Limb (tissue), 2 donors: ENCODE data around the gene AQP6.
"Not testable (repeated sequence)": the region's sequence is repeated elsewhere in the genome, so short reads cannot be mapped to it uniquely, and the experiment has no call there.

Experiments used
- DNase-seq, 2 donors: peaks; one replicate each; pipeline ENCODE4 v3.0.0-alpha.2; 2016; ENCODE audit errors: extremely low spot score in 2 of 2

AQP6 gene

DNA sequence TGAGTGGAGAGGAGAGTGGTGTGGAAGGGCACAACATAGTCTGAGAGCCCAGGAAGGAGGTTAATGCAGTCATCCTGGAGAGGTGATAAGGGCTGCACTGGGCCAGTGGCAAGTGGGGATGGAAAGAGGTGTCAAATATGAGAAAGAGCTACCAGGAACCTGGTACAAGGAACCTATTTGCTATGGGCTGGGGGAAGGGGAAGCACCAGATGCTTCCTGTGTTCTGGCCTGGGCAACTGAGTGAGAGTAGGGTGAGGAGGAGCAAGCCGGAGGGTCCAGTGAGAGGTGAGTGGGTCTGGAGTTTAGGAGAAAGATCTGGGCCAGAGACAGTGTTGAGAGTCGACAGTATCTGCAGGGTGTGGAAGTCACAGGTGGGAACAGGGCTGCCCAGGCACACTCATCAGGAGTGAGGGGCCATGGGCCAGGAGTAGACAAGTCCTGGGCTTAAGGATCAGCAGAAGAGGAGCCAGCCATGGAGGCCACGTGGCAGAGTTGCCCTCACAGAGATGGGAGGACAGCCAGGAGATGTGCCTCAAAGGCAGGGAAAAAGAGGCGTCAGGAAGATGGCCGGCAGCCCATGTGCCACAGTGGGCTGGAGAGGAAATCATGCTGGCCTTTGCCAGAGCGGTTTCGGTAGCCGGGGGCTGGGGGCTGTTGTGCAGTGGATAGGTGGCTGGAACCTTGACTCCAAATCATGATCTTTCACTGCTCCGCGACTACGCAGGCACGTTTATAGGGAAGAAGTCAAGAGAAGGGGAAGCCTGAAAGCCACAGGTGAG lies 2.9 kb upstream of the AQP6 start:
- DNase-seq, result no peak

DNA sequence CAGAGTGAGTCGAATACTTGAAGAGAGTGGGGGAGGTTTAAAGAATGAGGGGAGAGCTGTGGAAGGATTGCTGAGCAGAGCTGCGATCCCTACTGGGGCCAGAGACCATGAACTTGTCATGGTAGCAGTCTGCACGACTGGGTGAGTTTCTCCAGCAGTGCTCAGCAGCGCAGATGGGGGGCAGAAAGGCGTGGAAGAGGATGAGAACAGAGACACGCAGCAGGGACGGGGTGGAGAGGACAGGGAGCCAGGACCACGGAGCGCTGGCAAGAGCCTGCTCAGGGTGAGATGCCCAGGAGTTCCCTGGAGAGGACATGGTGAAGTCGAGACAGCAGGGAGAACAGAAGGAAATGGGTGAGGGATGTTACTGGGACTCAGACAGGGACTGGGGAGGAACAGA lies 2.1 kb upstream of the AQP6 start:
- no peak for DNase-seq

DNA sequence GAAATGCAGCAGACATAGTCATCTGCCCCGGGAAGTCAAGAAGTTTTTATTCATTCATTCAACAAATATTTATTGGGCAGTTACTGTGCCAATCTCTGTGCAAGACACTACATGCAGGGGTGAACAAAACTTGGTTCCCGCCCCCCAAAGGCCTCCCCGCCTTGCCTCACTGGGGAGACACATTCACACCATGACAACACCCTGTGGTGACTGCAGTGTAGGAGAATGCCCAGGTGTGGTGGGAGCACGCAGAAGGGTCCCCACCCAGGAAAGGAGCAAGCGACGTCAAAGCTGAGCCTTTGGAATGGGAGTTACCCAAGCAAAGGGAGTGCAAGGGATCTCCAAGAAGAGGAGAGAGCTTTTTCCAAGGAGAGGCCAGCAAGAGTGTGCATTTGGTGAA lies 1.6 kb upstream of the AQP6 start:
- no peak for DNase-seq

DNA sequence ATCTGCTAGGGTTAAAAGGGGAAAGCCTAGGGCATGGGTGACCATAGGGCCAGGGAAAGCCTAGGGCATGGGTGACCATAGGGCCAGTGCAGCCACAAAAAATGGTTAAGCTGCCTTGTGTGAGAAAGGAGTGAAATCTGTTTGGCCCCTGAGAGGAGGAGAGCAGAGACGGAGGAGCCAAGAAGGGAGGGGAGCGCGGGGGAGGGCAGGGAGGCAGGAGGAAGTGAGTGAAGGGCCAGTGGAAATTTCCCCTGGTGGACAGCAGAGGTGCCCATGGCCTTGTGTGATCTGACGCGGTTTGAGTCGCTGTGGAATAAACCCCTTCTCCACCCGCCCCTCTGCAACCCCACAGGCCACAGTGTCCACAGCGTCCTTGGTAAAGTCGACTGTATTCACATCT lies 618 bp upstream of the AQP6 start:
- no peak for DNase-seq

DNA sequence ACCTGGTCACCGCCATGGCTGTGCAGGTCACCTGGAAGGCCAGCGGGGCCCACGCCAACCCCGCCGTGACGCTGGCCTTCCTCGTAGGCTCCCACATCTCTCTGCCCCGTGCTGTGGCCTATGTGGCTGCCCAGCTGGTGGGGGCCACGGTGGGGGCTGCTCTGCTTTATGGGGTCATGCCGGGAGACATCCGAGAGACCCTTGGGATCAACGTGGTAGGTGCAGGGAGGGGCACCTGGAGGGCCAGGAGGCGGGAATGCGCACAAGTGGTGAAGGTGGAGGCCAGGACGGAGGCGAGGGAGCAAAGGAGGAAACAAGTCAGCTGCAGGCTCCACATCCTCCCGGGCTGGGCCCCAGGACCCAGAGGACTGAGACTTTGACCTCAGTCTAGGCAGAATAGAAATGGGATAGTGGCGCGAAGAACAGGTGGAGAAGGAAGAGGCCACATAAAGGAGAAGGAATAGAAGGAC lies 649 bp downstream of the AQP6 start:
- DNase-seq, result no peak

DNA sequence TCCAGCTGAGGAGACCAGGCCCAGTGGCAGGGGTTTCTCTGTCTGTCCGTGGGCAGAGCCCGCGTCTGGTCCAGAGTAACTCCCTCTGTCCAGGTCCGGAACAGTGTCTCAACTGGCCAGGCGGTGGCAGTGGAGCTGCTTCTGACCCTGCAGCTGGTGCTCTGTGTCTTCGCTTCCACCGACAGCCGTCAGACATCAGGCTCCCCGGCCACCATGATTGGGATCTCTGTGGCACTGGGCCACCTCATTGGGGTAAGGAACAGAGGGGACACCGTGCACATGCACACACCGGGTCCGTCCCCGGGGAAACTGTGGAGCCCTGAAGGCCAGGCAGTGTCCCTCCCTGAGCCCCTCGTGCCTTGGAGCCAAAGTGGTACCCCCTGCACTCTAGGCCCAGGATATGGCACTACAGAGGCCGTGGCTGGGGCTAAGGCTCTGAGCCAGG lies 1.5 kb downstream of the AQP6 start:
- DNase-seq, result peak; percentile 24 to 69

DNA sequence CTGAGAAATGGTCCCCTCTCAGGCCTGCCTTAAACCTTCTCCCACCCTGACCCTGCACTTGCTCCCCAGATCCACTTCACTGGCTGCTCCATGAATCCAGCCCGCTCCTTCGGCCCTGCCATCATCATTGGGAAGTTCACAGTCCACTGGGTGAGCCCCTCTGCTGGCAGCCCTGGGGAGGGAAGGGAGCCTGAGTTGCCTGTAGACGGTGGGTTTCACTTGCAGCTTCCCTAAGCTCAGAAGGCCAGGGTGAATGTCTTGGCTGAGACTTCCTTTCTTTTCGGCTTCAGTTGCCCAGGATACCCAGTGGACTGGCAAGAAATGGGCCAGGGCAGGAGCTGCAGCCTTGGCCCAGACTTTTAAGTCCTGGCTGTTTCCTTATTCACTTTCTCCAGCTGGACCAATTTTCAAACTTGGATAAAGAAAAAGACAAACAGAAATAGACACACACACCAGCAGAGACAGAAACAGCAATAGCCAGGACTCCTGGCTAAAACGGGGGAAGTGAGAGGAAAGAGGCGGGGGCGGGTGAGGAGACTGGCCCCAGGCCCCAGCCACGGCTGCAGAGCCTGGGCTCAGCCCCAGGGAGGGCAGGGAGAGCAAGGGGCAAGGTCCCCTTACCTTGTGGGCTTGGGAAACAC lies 2.0 kb downstream of the AQP6 start:
- no peak for DNase-seq

DNA sequence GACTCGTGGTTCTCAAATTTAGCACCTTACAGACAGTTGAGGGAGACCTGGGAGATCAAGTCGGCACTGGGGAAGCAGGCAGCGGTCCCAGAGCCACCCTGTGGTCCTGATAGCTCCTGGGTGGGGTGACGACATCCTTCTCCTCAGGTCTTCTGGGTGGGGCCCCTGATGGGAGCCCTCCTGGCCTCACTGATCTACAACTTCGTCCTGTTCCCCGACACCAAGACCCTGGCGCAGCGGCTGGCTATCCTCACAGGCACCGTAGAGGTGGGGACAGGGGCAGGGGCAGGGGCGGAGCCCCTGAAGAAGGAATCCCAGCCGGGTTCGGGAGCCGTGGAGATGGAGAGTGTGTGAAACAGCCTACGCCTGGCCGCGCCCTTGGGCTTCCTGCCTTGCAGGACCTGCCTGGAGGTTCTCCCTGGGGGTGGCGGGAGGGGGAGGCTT lies 2.6 kb downstream of the AQP6 start:
- peak in 1 of 2 donors; percentile 29 for DNase-seq

DNA sequence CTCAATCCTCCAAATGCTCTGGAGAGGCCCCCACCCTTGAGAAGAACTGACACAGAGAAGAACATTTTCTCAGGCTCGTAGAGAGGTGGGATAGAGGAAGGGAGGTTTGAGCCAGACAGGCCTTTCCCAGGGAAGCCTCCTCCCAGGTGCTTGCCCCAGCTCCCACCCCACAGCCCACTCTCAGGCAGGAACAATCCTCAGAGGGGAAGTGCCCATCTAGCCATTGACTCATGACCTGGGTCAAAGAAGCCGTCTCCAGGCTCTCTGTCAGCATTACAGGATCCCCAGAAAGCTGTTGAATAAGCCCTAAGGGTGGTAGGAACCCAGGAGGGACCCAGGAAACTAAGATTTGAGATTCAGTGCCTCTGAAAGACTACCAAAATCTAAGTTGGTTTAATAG lies 3.8 kb downstream of the AQP6 start:
- DNase-seq, result no peak

DNA sequence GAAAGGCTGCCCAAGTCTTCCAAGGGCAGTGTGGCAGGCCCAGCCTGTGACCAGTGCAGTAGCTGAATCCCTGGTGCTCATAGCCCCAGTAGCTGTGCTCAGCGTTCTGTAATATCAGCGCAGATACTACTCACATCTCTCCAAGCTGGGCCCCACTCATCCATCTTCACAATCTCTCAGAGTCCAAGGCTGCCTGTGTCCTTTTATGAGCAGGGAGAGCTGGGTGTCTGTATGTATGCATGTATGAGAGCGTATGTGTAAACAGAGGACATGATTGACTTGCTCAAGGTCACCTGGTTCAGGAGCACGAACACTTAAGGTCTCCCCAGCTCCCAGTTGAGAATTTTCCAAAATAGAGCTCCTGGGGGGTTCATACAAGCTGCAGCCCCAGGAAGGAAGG lies 5.4 kb downstream of the AQP6 start:
- DNase-seq, result no peak

DNA sequence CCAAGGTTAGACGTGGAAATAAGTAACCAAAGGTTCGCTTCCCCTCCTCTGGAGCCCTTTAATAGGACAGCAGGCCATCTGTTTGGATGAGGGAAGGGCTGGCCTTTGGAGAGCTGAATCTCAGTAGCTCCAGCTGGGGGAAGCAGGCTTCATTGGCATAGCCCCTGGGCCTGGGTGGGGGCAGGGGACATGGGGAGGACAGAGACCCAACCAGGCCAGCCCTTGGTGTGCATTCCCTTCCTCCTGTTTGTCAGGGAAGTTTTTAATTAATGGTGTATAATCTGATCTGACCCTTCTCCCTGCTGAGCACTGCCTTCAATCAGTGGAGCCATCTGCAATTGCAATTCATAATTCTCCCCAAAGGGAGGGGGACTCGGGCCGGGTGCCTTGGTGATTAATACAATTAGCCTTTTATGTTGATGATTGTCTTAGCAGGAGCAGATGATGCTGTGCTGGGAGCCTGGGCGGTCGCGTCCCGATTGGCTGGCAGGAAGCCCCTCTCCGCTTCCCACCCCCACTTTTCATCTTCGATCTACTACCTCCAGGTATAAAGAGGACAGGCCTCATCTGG lies 6.4 kb downstream of the AQP6 start:
- peak in 1 of 2 donors; percentile 49 for DNase-seq

DNA sequence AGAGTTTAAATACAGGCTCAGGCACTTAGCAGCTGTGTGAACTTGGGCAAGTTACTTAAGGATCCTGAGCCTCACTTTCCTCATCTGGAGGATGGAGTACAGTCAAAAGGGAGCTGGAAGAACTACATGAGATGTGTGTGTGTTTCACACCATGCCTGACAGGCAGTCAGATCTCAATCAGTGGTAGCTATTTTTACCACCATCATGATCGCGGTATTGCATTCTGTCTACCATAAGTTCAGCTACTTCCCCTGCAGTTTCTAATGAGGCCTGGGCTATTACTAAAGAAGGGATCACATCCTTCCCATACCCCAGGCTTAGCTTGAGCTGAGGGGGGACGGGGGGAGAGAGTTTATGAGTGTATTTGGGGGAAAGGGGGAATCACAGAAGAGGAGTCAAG lies 7.0 kb downstream of the AQP6 start:
- DNase-seq, result no peak

DNA sequence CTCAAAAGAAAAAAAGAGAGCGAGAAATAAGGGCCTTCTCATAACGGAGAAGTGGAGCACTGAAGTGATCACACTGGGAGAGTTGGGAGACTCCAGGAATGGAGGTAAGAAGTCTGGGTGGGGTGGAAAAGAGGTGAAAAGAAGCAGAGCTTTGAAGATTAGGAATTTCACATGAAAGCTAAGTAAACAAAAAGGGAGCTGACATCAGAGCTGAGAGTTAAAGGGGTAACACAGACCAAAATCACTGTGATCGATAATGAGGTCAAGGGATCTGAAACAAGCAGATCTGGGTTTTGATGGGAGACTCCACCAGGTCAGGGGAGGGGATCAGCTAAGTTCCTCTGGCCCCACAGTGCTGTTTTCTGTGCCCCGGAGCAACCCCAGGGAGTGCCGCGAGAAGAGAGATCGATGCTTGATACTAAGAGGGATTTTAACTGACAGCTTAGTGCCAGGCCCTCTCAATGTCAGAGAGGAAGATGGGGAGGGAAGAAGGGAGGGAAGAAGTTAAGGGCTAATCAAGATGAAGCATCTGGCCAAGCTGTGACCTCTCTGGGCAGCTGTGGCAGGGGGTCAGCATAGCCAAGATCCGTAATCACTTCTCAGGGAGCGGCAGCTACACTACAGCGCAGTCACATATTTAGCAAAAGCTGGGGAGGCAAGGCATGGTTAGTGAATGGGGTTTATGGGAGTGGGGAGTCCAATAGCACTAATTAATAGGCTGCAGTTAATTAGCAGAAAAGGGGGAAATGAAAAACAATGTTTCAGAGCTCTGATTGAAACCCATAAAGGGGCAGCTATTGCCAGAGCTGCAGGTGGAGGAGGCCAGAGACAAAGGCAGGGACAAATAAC lies 8.0 kb downstream of the AQP6 start:
- no peak for DNase-seq

DNA sequence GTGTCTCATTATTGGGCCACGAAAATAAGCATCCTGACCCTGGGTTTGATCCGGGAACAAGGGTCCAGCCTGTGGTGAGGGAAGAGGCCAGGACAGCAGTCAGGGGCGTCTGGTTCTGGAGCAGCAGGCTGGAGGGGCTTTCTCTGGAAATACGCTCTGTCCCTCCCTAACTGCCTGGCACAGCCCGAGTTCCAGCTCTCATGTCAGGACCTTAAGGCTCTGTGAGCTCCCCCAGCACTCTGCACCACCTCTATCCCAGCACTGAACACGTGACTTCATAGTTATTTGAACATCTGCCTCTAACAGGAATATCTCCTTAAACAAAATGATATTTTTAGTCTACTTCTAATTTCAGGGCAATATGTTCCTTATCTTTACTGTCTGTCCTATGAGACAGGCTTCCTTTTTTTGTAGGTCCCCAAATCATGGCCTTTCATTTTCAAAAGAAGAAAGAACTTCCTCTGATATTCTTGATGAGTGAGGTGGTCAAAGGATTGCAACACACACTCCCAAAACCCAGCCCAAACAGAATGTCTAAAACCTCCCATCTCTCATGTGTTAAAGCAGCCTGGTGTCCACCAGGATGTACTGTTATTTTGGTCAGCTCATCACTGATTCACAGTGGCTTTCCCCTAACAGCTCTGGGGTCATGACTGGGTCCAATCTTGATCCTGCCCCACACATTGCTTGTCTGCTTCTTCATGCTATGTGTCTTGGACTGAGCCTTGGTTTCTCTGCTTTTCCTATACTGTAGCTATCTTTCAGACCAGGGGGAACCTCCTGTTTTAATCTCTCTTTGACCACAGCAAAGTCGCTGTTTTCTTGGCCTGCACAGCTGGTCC lies 9.7 kb downstream of the AQP6 start:
- DNase-seq, result no peak

DNA sequence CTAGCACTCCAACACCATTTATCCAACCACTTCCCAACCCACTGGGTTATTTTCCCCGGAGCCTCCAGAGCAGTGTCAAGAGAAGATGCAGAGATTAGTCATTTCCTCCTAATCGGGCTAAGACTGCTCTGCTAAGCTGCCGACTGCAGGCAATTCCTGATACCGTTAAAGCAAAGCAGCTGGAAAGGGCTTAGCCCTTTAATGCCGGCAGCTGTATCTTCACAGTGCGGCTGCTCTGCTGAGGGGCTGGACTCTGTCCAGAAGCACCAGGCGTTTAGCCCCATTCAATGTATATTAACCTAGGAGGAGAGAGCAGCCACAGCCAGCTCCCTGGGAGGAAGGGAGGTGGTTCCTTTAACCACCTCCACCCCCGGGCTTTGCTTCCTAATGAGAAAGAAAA lies 11.1 kb downstream of the AQP6 start:
- DNase-seq, result peak; percentile 67 to 85

DNA sequence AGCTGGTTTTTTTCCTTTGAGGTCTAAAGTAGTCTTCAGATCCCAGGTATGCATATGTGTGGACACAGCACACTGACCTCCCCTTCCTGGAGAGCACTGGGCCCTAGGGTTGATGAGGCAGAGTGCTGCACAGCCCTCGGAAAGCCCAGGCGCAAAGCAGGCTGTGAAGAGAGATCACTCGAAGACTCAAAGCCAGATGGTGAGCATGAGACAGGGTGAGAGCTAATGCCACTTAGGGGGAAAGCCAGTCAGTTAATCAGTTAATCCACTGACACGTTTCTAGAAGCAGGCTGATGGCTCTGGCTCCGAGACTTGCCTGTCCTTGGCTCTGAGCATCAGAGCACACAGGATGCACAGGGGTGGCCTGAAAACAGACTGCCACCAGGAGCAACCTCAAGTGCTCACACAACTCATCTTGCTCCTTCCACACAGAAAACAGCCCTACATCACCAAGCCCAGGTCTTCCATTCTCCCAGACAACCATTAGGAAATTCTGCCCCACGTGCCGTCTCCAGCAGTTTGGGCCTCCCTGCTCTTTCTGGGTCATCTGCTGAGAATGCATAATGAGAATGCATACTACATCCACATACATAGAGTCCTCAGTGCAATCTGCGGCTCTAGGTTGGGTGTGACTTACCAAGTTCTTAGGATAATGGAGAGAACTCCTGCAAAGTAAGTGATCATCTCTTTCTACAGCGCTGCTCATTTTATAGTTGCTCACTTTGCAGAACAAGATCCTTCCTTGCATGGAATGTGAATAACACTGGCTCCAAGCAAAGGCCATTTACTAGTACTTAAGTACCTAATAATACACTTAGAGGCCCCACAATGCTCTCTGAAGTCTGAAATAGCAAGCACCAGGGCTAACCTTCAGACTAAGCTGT lies 12.0 kb downstream of the AQP6 start:
- peak in 1 of 2 donors; percentile 30 for DNase-seq

DNA sequence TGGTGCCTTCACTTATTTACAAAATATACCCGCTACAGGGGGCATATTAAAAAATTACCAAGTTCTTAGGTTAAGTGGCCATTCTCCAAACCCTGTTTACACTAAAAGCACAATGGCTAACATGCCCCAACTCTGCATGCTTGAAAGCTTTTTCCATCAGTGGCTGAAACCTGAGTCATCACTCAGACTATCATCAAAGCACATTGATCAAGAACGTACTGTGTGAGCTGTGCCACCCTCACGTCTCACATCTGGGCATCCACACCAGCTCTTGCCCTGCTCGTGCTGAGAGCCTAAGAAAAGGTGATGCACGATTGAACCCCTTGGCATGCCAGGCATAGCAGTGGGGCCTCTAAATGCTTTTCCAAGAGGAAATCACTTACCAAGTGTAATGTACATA lies 13.2 kb downstream of the AQP6 start:
- no peak for DNase-seq

DNA sequence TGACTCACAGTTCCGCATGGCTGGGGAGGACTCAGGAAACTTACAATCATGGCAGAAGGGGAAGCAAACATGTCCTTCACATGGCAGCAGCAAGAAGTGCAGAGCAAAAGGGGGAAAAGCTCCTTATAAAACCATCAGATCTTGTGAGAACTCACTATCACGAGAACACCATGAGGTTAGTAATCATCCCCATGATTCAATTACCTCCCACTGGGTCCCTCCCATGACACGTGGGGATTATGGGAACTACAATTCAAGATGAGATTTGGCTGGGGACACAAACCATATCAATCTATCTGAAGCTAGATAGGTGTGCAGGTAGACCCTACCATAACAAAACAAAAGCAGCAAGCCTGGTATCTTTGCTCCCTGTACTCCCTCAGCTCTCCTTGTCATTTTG lies 13.7 kb downstream of the AQP6 start:
- DNase-seq, result not testable (repeated sequence)

DNA sequence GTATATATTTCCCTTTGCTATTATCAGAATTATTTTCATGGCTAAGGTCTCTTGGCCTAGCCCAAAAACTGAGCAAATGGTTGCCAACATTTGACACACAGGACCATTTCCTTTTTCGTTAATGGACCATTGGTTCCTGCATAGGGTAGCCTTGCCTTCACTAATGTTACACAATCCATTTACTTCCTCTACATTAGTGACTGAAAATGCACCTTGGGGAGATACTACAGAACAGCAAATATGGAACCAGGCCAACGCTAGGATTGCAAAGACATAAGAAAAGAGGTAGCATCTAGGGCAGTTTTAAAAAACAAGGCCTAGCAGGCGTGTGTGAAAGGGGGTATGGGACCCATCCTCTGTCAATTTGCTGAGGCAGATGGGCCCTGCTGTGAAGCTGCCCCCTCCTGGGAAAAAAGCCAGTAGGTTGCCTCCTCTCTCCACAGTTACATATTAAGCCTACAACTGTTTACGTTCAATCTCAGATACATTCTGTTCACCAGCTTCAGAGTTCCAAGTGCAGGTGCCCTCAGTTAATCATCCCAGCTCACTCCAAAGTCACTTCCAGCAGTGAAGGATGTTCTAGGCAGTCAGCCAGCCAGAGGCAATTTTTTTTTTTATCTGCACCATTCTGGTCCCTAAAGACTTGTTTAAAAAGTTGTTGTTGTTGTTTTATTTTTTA lies 15.0 kb downstream of the AQP6 start:
- peak in 1 of 2 donors; percentile 31 for DNase-seq
